Muscle layer of colon (tissue), 2 donors: ENCODE results near the gene SYTL4.

Source experiments
- H3K27ac ChIP-seq: one replicate; pipeline ENCODE4 v1.7.0; 2013; ENCODE audit warnings: low read depth, mild to moderate bottlenecking, low read length, moderate library complexity
- H3K27me3 ChIP-seq, 2 donors: one replicate each; pipeline ENCODE4 v1.7.0; 2013; ENCODE audit warnings: low read length in 2 of 2, mild to moderate bottlenecking in 2 of 2; ENCODE audit not compliant: insufficient read depth in 2 of 2, control insufficient read depth in 1 of 2
- H3K36me3 ChIP-seq: one replicate; pipeline ENCODE4 v1.7.0; 2013; ENCODE audit warnings: mild to moderate bottlenecking, low read length; ENCODE audit not compliant: insufficient read depth
- H3K4me1 ChIP-seq: one replicate; pipeline ENCODE4 v1.7.0; 2013; ENCODE audit warnings: mild to moderate bottlenecking, low read length; ENCODE audit not compliant: insufficient read depth
- H3K4me3 ChIP-seq, 2 donors: one replicate each; pipeline ENCODE4 v1.7.0; 2013; ENCODE audit warnings: low read length in 2 of 2, low read depth in 1 of 2, mild to moderate bottlenecking in 1 of 2, moderate library complexity in 1 of 2
- H3K9ac ChIP-seq: one replicate; pipeline ENCODE4 v1.7.0; 2013; ENCODE audit warnings: low read length
- H3K9me3 ChIP-seq: one replicate; pipeline ENCODE4 v1.7.0; 2013; ENCODE audit warnings: mild to moderate bottlenecking, low read length
- donor health status: abdominal sarcoma.
- donor health status: Adenocarcinoma of cecum.

Gene SYTL4

GRCh38 chrX:100687128-100687527, 44.8 kb downstream of the SYTL4 start:
- H3K27me3 ChIP-seq, result no peaks in the 10 kb centered on the region
- peaks cover 8% of the 10 kb centered on the region for H3K4me1 ChIP-seq
- H3K9ac ChIP-seq, result no peak overlapping the region
- H3K36me3 ChIP-seq, result peaks cover 6% of the 10 kb centered on the region
- H3K4me3 ChIP-seq, result no peak overlapping the region
- H3K27ac ChIP-seq, result no peak overlapping the region
- H3K9me3 ChIP-seq, result no peaks in the 10 kb centered on the region

- no peak overlapping the region for H3K4me3 ChIP-seq
- no peak overlapping the region for H3K9ac ChIP-seq
- H3K27ac ChIP-seq, result no peak overlapping the region
- peaks cover 6% of the 10 kb centered on the region for H3K36me3 ChIP-seq
- no peaks in the 10 kb centered on the region for H3K27me3 ChIP-seq
- H3K4me1 ChIP-seq, result peaks cover 16% of the 10 kb centered on the region
- H3K9me3 ChIP-seq, result no peaks in the 10 kb centered on the region
These were observed 46.0 kb downstream of the SYTL4 start for GRCh38 chrX:100685997-100686305.

DNA sequence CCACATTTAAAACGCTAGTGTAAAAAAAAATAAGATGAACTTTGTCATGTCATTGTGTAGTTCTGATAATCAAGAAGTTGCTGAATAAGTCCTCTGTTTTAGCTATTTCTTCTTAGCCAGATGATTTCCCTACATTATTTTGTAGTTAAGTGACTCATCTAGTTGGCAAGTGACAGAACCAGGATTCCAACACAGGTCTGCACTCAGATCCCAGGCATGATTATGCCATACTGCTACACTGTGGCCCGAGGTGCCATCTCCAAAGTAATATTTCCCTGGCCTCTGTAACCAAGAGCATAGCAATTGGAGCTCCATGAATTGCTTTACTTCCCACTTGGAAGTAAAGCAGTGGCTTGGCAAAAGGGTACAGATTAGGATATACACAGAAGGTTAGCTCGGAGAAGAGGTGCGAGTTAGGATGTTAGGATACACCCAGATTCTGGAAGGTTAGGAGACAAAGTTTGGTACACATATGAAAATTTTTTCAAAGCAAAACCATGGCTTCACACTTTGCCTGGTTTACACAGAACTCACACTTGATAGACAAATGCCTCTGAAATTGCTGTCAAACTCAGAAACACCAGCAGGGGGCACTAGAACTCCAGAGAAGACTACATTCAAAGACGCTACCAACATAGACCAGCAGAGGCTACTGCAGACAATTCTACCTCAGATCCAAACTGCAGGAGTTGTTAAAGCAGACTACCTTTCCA, 46.5 kb downstream of the SYTL4 start:
- H3K4me3 ChIP-seq, result no peak overlapping the region
- H3K27ac ChIP-seq, result no peak overlapping the region
- H3K27me3 ChIP-seq, result no peaks in the 10 kb centered on the region
- peaks cover 6% of the 10 kb centered on the region for H3K36me3 ChIP-seq
- no peak overlapping the region for H3K9ac ChIP-seq
- H3K9me3 ChIP-seq, result no peaks in the 10 kb centered on the region
- H3K4me1 ChIP-seq, result peaks cover 20% of the 10 kb centered on the region

- H3K4me1 ChIP-seq, result peaks cover 20% of the 10 kb centered on the region
- no peaks in the 10 kb centered on the region for H3K9me3 ChIP-seq
- H3K27ac ChIP-seq, result no peak overlapping the region
- no peak overlapping the region for H3K4me3 ChIP-seq
- H3K36me3 ChIP-seq, result peaks cover 6% of the 10 kb centered on the region
- no peak overlapping the region for H3K9ac ChIP-seq
- no peaks in the 10 kb centered on the region for H3K27me3 ChIP-seq
These were observed 49.0 kb downstream of the SYTL4 start for GRCh38 chrX:100682939-100683338.

GRCh38 chrX:100681599-100681998, 50.3 kb downstream of the SYTL4 start:
- no peak overlapping the region for H3K9ac ChIP-seq
- no peaks in the 10 kb centered on the region for H3K36me3 ChIP-seq
- H3K9me3 ChIP-seq, result no peaks in the 10 kb centered on the region
- H3K4me1 ChIP-seq, result peaks cover 20% of the 10 kb centered on the region
- H3K4me3 ChIP-seq, result no peak overlapping the region
- H3K27me3 ChIP-seq, result no peaks in the 10 kb centered on the region
- no peak overlapping the region for H3K27ac ChIP-seq

DNA sequence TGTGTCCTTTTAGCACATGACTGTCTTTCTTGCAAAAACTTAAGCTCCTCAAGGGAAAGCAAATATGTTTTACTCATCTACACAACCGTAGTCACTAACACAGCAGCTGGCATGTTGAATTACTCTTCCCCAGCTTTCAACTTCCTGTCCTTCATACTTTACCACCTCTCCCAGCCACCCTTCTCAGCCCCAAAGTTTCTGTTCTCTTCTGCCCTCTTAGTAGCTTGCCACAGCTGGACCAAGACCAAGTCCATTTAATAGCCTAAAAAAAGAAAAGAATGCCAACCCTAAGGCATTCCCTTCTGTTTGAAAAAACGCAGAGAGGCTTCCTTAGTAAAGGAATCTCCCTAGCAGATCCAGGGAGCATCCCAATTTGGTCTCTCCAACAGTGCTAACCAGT, 51.2 kb downstream of the SYTL4 start:
- H3K27ac ChIP-seq, result no peak overlapping the region
- no peaks in the 10 kb centered on the region for H3K9me3 ChIP-seq
- H3K27me3 ChIP-seq, result no peaks in the 10 kb centered on the region
- no peak overlapping the region for H3K9ac ChIP-seq
- H3K36me3 ChIP-seq, result no peaks in the 10 kb centered on the region
- peaks cover 17% of the 10 kb centered on the region for H3K4me1 ChIP-seq
- H3K4me3 ChIP-seq, result no peak overlapping the region

DNA sequence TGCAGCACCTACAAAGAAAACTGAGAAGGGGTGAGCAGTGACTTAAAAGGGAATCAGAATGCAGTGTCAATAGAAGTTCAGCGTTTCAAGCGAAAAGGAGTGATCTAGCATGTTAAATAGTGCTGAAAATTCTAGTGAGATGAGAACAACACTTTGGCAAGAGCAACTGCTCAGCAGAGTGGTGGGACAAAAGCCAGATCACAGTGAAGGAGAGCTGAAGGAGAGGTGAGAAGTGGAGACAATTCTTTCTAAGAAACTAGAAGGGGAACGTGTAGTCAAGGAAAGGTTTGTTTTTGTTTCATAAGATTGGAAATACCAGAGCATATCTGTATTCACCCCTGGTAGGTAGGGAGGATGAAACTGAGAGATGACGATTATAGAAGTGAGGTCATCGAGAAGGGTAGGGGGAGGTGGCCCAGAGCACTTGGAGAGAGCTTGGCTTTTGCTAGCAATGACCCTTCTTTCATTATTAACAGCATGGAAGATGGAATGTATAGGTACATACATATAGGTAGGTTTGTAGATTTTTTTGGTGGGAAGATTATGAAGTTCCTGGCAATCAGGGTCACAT, 54.2 kb downstream of the SYTL4 start:
- no peak overlapping the region for H3K27ac ChIP-seq
- H3K27me3 ChIP-seq, result no peaks in the 10 kb centered on the region
- H3K4me1 ChIP-seq, result peaks cover 11% of the 10 kb centered on the region

DNA sequence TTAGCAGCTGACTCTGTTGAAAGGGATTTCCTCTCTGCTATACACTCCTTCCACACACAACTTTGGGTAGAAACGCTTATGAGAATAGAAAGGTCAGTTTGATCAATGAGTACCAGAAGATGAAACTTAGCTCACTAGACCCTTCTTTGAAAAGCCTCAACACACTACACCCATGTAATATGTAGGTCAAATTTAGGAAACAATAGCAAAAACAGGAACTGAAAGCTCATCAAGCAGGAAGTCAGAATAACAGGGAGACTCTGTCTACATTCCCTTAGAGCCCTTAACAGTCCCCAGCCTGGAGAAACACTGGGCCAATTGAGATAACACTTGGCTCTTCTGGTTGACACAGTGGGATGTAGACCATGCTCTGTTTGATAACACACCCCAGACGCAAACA, 57.2 kb downstream of the SYTL4 start:
- H3K27ac ChIP-seq, result no peak overlapping the region

More for the DNA sequence above, 54.2 kb downstream of the SYTL4 start:
- Histone ChIP-seq H3K9ac (no peak overlapping the region), H3K9me3 (no peaks in the 10 kb centered on the region), H3K4me3 (no peak overlapping the region), H3K36me3 (no peaks in the 10 kb centered on the region)

DNA sequence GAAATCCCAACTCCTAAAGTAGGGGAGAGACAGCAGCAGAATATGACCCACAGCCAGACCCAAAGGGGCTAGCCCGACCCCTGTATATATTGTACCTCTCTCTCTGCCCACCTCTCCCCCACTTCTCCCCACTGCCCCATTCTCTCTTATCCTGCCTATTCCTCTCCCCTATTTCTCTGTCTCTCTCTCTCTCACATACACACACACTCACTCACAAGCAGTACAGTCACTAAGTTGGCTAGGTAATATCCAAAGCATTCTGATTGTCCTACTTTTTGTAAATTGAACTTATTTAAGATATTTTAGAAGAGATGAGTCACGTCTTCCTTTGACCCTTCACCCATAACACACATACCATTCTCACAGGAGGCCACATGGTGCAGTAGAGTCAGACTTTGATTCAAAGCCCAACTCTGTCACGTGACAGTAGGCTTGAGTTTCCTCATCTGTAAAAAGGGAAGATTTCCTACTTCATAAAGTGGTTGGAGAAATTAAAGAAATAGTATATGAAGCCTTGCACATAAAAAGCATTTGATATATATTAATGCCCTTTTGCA, 58.4 kb downstream of the SYTL4 start:
- H3K27me3 ChIP-seq, result peaks cover 0 to 5% of the 10 kb centered on the region in 2 donors
- H3K4me1 ChIP-seq, result no peaks in the 10 kb centered on the region
- no peak overlapping the region for H3K9ac ChIP-seq
- no peak overlapping the region for H3K27ac ChIP-seq
- no peaks in the 10 kb centered on the region for H3K36me3 ChIP-seq
- no peak overlapping the region for H3K4me3 ChIP-seq
- no peaks in the 10 kb centered on the region for H3K9me3 ChIP-seq

More for the DNA sequence above, 57.2 kb downstream of the SYTL4 start:
- Histone ChIP-seq H3K9ac (no peak overlapping the region), H3K36me3 (no peaks in the 10 kb centered on the region), H3K27me3 (peaks cover 0 to 5% of the 10 kb centered on the region in 2 donors), H3K4me1 (no peaks in the 10 kb centered on the region), H3K4me3 (no peak overlapping the region), H3K9me3 (no peaks in the 10 kb centered on the region)

GRCh38 chrX:100672966-100673365, 59.0 kb downstream of the SYTL4 start:
- Histone ChIP-seq H3K9ac (no peak overlapping the region), H3K4me3 (no peak overlapping the region), H3K9me3 (no peaks in the 10 kb centered on the region), H3K27me3 (peaks cover 0 to 5% of the 10 kb centered on the region in 2 donors), H3K4me1 (no peaks in the 10 kb centered on the region), H3K27ac (no peak overlapping the region), H3K36me3 (no peaks in the 10 kb centered on the region)

DNA sequence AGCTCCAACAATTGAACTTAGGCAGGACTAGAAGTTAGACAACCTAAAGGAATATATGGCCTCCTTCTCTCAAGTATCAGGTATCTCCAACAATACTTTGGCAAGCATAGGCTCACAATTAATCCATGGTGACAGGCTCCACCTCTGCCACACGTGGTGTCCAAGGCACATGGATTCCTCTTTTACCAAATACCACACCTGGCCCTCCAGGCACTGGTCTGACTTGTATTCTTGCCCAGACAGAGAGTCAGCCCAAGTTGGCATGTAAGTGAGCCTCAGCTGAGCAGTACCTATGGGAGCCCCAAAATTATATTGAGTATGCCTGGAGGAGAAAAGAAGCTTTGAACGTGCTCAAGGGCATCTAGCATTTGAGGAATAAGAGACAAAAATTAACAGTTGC, 68.3 kb downstream of the SYTL4 start:
- no peak overlapping the region for H3K9ac ChIP-seq
- H3K9me3 ChIP-seq, result no peaks in the 10 kb centered on the region
- H3K27me3 ChIP-seq, result peaks cover 3 to 20% of the 10 kb centered on the region in 2 donors
- H3K36me3 ChIP-seq, result no peaks in the 10 kb centered on the region
- H3K27ac ChIP-seq, result no peak overlapping the region
- no peaks in the 10 kb centered on the region for H3K4me1 ChIP-seq
- no peak overlapping the region for H3K4me3 ChIP-seq

- H3K27me3 ChIP-seq, result peaks cover 3 to 20% of the 10 kb centered on the region in 2 donors
- H3K9me3 ChIP-seq, result no peaks in the 10 kb centered on the region
- H3K4me3 ChIP-seq, result no peak overlapping the region
- H3K27ac ChIP-seq, result no peak overlapping the region
- H3K4me1 ChIP-seq, result no peaks in the 10 kb centered on the region
- H3K9ac ChIP-seq, result no peak overlapping the region
- H3K36me3 ChIP-seq, result no peaks in the 10 kb centered on the region
These were observed 69.1 kb downstream of the SYTL4 start for GRCh38 chrX:100662796-100663195.
